Gastrocnemius medialis (tissue), 4 donors: ENCODE data around the gene SEPTIN5.

Experiments used
- CTCF ChIP-seq, 5 experiments: fragments of 450-650 bp in 3 of 5; fragments of 200-600 bp in 2 of 5; sonication (generic) in 2 of 5; IDR thresholded peaks in 4 of 5; conservative IDR thresholded peaks in 1 of 5; 1 replicate in 4 of 5; 2 replicates in 1 of 5; pipeline ENCODE4 v1.5.1; 2016 to 2019; ENCODE audit warnings: antibody characterized with exemption in 5 of 5, mild to moderate bottlenecking in 3 of 5, moderate library complexity in 3 of 5
- POLR2A ChIP-seq, 2 donors: fragments of 450-650 bp; IDR thresholded peaks; one replicate each; pipeline ENCODE4 v1.6.1; 2017; ENCODE audit warnings: antibody characterized with exemption in 2 of 2, mild to moderate bottlenecking in 2 of 2, moderate library complexity in 2 of 2

GRCh38 chr22:19688301-19689290 lies 25.7 kb upstream of the SEPTIN5 start:
- TF ChIP-seq CTCF (IDR thresholded peaks at IDR 0.05 in 4 of 5, conservative IDR thresholded peaks at IDR 0.05 in 1 of 5) (no peak), POLR2A (IDR thresholded peaks at IDR 0.05) (no peak)
